Effector memory CD8-positive, alpha-beta T cell (primary cell): Measurements from ENCODE around the gene FBXW4.

Experiments
- ATAC-seq: fragments of 150-1000 bp; cut with Tn5 transposase; replicated peaks from 2 replicates; pipeline ENCODE4 v1.10.0; 2021; ENCODE audit warnings: mild to moderate bottlenecking, moderate library complexity
- DNase-seq, 3 experiments: peaks; one replicate each; pipeline ENCODE4 v3.0.0; 2021
- H3K27ac Mint-ChIP-seq, 2 donors: one replicate each; pipeline ENCODE4 v1.8.0; 2022; ENCODE audit warnings: mild to moderate bottlenecking in 2 of 2, mixed read lengths in 2 of 2, moderate library complexity in 2 of 2
- H3K27me3 Mint-ChIP-seq, 2 donors: one replicate each; pipeline ENCODE4 v1.8.0; 2022; ENCODE audit warnings: mixed read lengths in 2 of 2
- H3K36me3 Mint-ChIP-seq: one replicate; pipeline ENCODE4 v1.8.0; 2022; ENCODE audit warnings: mild to moderate bottlenecking, moderate library complexity, mixed read lengths; ENCODE audit not compliant: insufficient read depth
- H3K4me1 Mint-ChIP-seq, 2 donors: one replicate each; pipeline ENCODE4 v1.8.0; 2022; ENCODE audit warnings: low read depth in 2 of 2, mixed read lengths in 2 of 2
- H3K4me3 Mint-ChIP-seq, 2 donors: one replicate each; pipeline ENCODE4 v1.8.0; 2022; ENCODE audit warnings: mild to moderate bottlenecking in 2 of 2, mixed read lengths in 2 of 2, moderate library complexity in 2 of 2
- H3K9me3 Mint-ChIP-seq, 2 donors: one replicate each; pipeline ENCODE4 v1.8.0; 2022; ENCODE audit warnings: mixed read lengths in 2 of 2

Gene FBXW4

GRCh38 chr10:101616415-101617101, 78.4 kb downstream of the FBXW4 start:
- Mint-ChIP-seq H3K36me3 (peaks cover 16% of the 10 kb centered on the region), H3K4me3 (no peak overlapping the region), H3K27ac (peak overlapping the region; percentile 77 to 78), H3K27me3 (no peaks in the 10 kb centered on the region), H3K4me1 (peaks cover 5 to 8% of the 10 kb centered on the region in 2 donors), H3K9me3 (no peaks in the 10 kb centered on the region)
- DNase-seq (no peak), ATAC-seq (no peak)

GRCh38 chr10:101615525-101616116, 79.3 kb downstream of the FBXW4 start:
- ATAC-seq = no peak
- no peaks in the 10 kb centered on the region for H3K27me3 Mint-ChIP-seq
- peak overlapping the region; percentile 77 to 78 for H3K27ac Mint-ChIP-seq
- H3K4me1 Mint-ChIP-seq = peaks cover 5 to 8% of the 10 kb centered on the region in 2 donors
- peaks cover 15% of the 10 kb centered on the region for H3K36me3 Mint-ChIP-seq
- no peak for DNase-seq
- no peak overlapping the region for H3K4me3 Mint-ChIP-seq
- no peaks in the 10 kb centered on the region for H3K9me3 Mint-ChIP-seq

- Mint-ChIP-seq H3K9me3 (no peaks in the 10 kb centered on the region), H3K4me3 (no peak overlapping the region), H3K36me3 (peaks cover 19% of the 10 kb centered on the region), H3K27me3 (no peaks in the 10 kb centered on the region), H3K27ac (peak overlapping the region in 1 of 2 donors; percentile 78), H3K4me1 (peaks cover 5 to 8% of the 10 kb centered on the region in 2 donors)
- ATAC-seq = no peak
- no peak for DNase-seq
These were observed 80.1 kb downstream of the FBXW4 start for GRCh38 chr10:101614663-101615524.

DNA sequence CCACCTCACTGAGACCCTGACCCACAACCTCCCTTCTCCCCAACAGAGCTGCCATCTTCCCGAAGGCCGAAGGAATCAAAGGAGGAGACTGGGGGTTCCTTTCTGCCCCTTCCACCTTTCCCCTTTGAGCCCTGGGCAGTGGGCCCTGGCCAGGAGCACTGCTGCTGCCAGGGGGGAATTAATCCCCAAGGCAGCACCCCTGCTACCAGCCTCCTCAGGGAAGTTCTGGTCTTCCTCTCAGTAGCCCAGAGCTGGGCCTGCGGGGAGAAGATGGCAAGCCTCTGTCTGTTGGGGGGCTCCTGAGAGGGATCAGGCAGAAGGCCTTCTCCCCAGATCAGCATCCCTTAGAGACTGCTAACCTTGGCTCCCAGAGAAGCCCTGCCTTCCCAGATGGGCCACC, 81.3 kb downstream of the FBXW4 start:
- ATAC-seq = no peak
- peaks cover 5 to 8% of the 10 kb centered on the region in 2 donors for H3K4me1 Mint-ChIP-seq
- peaks cover 24% of the 10 kb centered on the region for H3K36me3 Mint-ChIP-seq
- no peaks in the 10 kb centered on the region for H3K27me3 Mint-ChIP-seq
- DNase-seq = no peak
- H3K27ac Mint-ChIP-seq = peak overlapping the region; percentile 64 to 73
- H3K9me3 Mint-ChIP-seq = no peaks in the 10 kb centered on the region
- H3K4me3 Mint-ChIP-seq = no peak overlapping the region

DNA sequence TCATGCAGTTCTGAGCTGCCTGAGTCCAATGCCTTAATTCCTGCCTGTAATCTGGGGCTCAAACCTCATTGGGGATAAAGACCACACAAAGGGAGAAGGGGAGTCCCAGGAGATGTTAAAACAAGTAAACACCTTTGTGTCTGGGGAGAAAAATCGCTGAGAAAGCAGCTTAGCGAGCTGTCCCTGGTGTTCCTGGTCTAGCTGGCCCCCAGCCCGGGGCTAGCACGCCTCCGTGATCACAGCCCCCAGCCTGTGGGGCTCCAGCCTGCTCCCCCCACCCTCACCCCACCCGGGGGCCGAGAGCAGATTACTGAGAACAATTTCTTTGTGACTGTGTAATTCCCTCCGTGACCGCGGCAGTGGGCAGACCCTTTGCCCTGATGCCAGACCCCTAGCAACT, 82.1 kb downstream of the FBXW4 start:
- Mint-ChIP-seq H3K9me3 (no peaks in the 10 kb centered on the region), H3K36me3 (peaks cover 25% of the 10 kb centered on the region), H3K4me3 (no peak overlapping the region), H3K27me3 (no peaks in the 10 kb centered on the region), H3K27ac (peak overlapping the region in 1 of 2 donors; percentile 87), H3K4me1 (peaks cover 4 to 5% of the 10 kb centered on the region in 2 donors)
- DNase-seq (no peak), ATAC-seq (no peak)

DNA sequence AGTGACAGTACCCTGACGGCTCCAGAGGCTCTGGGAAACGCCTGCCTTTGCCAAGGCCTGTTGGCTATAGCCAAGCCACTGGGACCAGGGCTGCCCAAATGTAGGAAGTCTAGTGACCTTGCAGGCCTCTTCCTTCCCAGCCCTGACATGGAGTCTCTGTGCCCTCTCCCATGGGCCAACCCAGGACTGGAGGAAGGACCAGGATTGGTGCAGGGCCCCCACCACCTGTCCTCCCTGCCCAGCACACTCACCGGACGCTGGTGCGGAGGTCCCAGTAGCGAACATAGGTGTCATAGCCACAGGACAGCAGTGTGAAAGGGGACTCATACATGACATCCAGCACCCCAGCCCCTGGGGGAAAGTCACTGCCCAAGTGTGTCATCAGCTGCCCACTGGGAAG, 82.9 kb downstream of the FBXW4 start:
- peaks cover 25% of the 10 kb centered on the region for H3K36me3 Mint-ChIP-seq
- DNase-seq (no peak), ATAC-seq (no peak)
- H3K4me3 Mint-ChIP-seq = no peak overlapping the region
- peak overlapping the region; percentile 67 to 87 for H3K27ac Mint-ChIP-seq
- no peaks in the 10 kb centered on the region for H3K9me3 Mint-ChIP-seq
- H3K4me1 Mint-ChIP-seq = peaks cover 0 to 4% of the 10 kb centered on the region in 2 donors
- H3K27me3 Mint-ChIP-seq = no peaks in the 10 kb centered on the region

DNA sequence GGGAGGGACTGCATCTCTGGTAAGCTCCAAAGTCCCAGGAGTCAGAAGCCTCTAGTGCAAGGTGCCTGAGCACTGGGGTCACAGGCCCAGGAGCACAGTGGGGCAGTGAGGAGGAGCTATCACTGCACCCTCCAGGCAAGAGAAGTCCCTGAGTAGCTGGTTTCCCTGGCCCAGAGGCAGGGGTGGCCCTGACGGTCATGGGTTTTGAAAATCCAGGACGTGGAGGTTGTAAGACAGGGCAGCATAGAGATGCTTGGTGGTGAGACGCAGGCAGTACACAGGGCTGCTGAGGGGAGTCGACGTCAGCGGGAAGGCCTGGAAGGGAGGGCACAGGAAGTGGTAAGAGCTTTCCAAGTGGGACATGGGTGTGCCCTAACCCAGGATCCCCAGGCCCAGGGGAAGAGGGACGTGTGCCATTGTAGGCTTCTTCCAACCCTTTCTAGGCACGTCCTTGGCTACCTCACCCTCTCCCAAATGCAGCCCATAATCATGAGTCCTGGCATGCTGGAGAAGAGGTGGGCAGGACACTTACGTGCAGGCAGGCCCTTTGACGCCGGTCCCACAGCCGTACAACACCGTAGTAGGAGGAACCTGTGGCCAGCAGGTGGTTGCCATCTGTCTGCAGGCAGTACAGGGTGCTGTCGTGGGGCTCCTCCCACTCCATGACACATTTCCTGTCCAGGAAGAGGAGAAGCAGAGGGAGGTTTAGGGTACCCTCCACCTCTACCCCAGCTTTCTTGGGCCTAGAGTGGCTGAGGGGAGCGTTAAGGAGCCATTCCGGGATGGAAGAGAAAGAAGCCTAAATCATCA, 83.7 kb downstream of the FBXW4 start:
- DNase-seq = no peak
- peak overlapping the region; percentile 67 to 87 for H3K27ac Mint-ChIP-seq

GRCh38 chr10:101609481-101609880, 85.5 kb downstream of the FBXW4 start:
- no peak for ATAC-seq
- Mint-ChIP-seq H3K27me3 (no peaks in the 10 kb centered on the region), H3K9me3 (no peaks in the 10 kb centered on the region), H3K4me3 (no peak overlapping the region), H3K36me3 (peaks cover 21% of the 10 kb centered on the region), H3K27ac (peak overlapping the region; percentile 22 to 71), H3K4me1 (peaks cover 0 to 4% of the 10 kb centered on the region in 2 donors)
- no peak for DNase-seq

More for the DNA sequence above, 83.7 kb downstream of the FBXW4 start:
- H3K4me1 Mint-ChIP-seq = peaks cover 0 to 4% of the 10 kb centered on the region in 2 donors
- no peaks in the 10 kb centered on the region for H3K27me3 Mint-ChIP-seq
- no peak for ATAC-seq
- H3K4me3 Mint-ChIP-seq = no peak overlapping the region
- H3K9me3 Mint-ChIP-seq = no peaks in the 10 kb centered on the region
- H3K36me3 Mint-ChIP-seq = peaks cover 26% of the 10 kb centered on the region

DNA sequence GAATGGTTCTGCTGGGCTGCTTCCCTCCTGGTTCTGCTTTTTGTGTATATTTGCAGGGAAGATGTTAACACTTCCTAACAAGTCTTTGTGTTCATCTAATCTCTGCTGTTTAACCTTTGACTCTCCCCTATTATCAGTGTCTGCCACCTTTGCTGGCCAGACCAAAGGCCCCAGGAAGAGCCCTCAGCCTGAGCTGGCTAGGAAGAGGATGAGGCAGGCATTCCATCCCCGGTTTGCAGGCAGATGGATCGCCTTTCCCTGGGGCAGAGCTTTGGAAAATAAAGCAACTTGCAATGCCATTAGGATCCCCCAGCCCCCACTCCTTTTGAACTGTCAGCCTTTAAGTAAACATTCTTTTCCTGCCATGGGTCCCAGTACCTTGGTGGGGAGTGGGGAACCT, 87.8 kb downstream of the FBXW4 start:
- Mint-ChIP-seq H3K4me3 (no peak overlapping the region), H3K36me3 (peaks cover 25% of the 10 kb centered on the region), H3K4me1 (no peaks in the 10 kb centered on the region), H3K27me3 (no peaks in the 10 kb centered on the region), H3K27ac (peak overlapping the region; percentile 52 to 85), H3K9me3 (no peaks in the 10 kb centered on the region)
- ATAC-seq (no peak), DNase-seq (no peak)

DNA sequence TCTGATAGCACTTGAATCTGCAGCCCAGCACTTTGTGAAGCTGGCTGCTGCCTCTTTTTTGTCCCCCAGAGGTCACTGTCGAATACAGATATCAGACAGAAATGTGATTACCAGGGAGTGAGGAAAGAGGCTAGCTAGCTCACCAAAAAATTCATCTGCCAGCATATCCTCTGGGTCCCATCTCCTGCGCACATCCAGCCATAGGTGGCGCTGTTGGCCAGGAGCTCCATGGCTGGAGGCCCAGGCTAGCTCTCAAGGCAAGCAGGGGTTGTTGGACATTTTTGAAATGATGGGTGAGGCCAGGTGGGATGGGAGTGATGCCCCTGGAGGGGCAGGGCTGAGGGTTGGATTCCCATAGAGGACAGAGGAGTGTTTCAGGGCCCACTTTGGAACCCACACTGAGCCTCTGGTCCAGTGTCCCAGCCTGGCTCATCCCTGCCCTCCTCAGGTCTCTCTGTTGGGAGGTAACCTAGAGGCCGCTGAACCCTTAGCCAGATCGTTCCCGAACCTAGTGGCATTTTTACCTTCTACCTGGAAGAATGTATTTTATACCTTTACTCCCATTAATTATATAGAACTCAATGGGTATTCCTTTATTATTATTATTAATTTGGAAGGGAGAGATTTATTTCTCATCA, 92.1 kb downstream of the FBXW4 start:
- no peak overlapping the region for H3K27ac Mint-ChIP-seq
- H3K9me3 Mint-ChIP-seq = no peaks in the 10 kb centered on the region
- peaks cover 15% of the 10 kb centered on the region for H3K36me3 Mint-ChIP-seq
- no peaks in the 10 kb centered on the region for H3K4me1 Mint-ChIP-seq
- peak; percentile 79 for ATAC-seq
- H3K4me3 Mint-ChIP-seq = no peak overlapping the region
- peak; percentile 43 to 49 (median 49) for DNase-seq
- no peaks in the 10 kb centered on the region for H3K27me3 Mint-ChIP-seq

GRCh38 chr10:101601541-101601940, 93.4 kb downstream of the FBXW4 start:
- H3K4me3 Mint-ChIP-seq = no peak overlapping the region
- H3K27ac Mint-ChIP-seq = no peak overlapping the region
- H3K36me3 Mint-ChIP-seq = peaks cover 12% of the 10 kb centered on the region
- H3K27me3 Mint-ChIP-seq = no peaks in the 10 kb centered on the region
- DNase-seq (no peak), ATAC-seq (no peak)
- no peaks in the 10 kb centered on the region for H3K9me3 Mint-ChIP-seq
- H3K4me1 Mint-ChIP-seq = no peaks in the 10 kb centered on the region

DNA sequence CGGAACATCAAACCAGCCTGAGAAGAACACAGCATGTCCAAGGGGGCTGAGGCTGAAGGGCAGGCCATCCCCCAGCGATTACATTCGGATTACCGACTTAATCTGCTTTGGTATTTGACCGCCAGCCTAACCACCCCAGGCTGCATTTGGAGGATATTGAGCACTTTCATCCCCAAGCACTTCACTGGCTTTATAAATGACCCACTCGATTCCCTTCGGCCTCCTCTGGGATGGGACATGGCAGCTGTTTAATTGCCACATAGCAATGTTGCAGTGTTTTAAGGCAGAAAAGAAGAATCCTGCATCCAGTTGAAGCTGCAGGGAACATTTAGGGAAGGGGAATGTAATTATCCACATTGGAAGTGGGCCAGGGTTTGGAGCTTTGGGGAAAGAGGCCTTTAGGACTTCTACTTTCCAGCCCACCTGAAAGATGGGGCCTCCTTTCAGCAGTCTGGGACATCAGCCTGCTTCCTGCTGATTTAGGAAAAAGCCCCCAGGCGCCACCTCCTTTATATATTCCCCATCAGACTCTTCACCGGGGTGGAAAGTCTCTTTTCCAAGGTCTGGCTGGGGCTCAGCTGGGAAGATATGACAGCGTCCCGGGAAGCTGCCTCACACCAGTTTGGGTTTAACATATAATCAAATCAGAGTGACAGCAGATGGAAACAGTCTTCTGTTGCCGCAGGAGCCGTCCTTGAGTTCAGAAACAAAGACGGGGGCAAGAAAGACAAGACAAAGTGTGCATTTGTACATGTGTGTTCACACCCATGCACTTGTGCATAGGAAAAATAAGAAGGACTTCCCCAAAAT, 97.7 kb downstream of the FBXW4 start:
- Mint-ChIP-seq H3K27me3 (no peaks in the 10 kb centered on the region), H3K36me3 (peaks cover 10% of the 10 kb centered on the region), H3K9me3 (no peaks in the 10 kb centered on the region), H3K4me1 (no peaks in the 10 kb centered on the region), H3K27ac (no peak overlapping the region), H3K4me3 (no peak overlapping the region)
- ATAC-seq (no peak), DNase-seq (no peak)
